K562 (cell line): Measurements from ENCODE around the gene LRP1. TPM values are rescaled to one million over a fixed set of nuclear protein-coding genes. Genes with fewer than 3 reads are reported as not detected.

Experiments used
- ATF4 ChIP-seq: fragments of 450-650 bp; formaldehyde crosslinking; IDR thresholded peaks from 2 replicates; pipeline ENCODE4 v1.4.0; 2022; ENCODE audit warnings: mild to moderate bottlenecking, moderate library complexity
- CHCHD3 ChIP-seq: fragments of 250-450 bp; sonication (Bioruptor Pico); IDR thresholded peaks from 2 replicates; pipeline ENCODE4 v2.1.2; 2022; ENCODE audit warnings: mild to moderate bottlenecking
- ETS1 ChIP-seq: conservative IDR thresholded peaks from 2 replicates; pipeline ENCODE4 v1.6.1; 2011; ENCODE audit warnings: low read depth, mild to moderate bottlenecking, low read length; ENCODE audit not compliant: control insufficient read depth
- IRF9 ChIP-seq: fragments of 450-650 bp; IDR thresholded peaks from 2 replicates; pipeline ENCODE4 v1.6.1; 2016; ENCODE audit warnings: missing biosample characterization, missing genetic modification characterization
- MAFF ChIP-seq: IDR thresholded peaks from 2 replicates; pipeline ENCODE4 v1.6.1; 2012; ENCODE audit warnings: low read length, improper control_type of control experiment
- MCM7 ChIP-seq, 2 experiments: fragments of 450-650 bp; IDR thresholded peaks; 2 replicates each; pipeline ENCODE4 v1.6.1; 2016 to 2018
- NFE2 ChIP-seq: IDR thresholded peaks from 2 replicates; pipeline ENCODE4 v1.6.1; 2014; ENCODE audit warnings: antibody characterized with exemption, low read depth
- TCF7 ChIP-seq: sonication (generic); IDR thresholded peaks from 2 replicates; pipeline ENCODE4 v1.6.1; 2016; ENCODE audit warnings: antibody characterized with exemption, borderline replicate concordance
- UBTF ChIP-seq, 2 experiments: IDR thresholded peaks; 2 replicates each; pipeline ENCODE4 v1.6.1; 2012; ENCODE audit warnings: improper control_type of control experiment in 2 of 2, low read depth in 2 of 2, low read length in 2 of 2, borderline replicate concordance in 1 of 2
- XRCC3 ChIP-seq: fragments of 450-650 bp; IDR thresholded peaks from 2 replicates; pipeline ENCODE4 v1.6.1; 2017; ENCODE audit warnings: mild to moderate bottlenecking, moderate library complexity
- ZBTB49 ChIP-seq: sonication (generic); formaldehyde crosslinking; IDR thresholded peaks from 2 replicates; pipeline ENCODE4 v1.8.0; 2022; ENCODE audit warnings: missing genetic modification reagents, mild to moderate bottlenecking, borderline replicate concordance
- ZMIZ1 ChIP-seq, 2 experiments: fragments of 150-350 bp in 1 of 2; IDR thresholded peaks; 2 replicates each; pipeline ENCODE4 v1.6.1; 2012 to 2016; ENCODE audit warnings: low read depth in 2 of 2, low read length in 2 of 2, mild to moderate bottlenecking in 1 of 2, moderate library complexity in 1 of 2
- ZNF24 ChIP-seq: fragments of 450-650 bp; IDR thresholded peaks from 2 replicates; pipeline ENCODE4 v1.6.1; 2016
- ZNF644 ChIP-seq: fragments of 200-800 bp; sonication (Bioruptor generic); IDR thresholded peaks from 2 replicates; pipeline ENCODE4 v1.6.1; 2016; ENCODE audit warnings: low read depth, missing genetic modification characterization, missing compliant biosample characterization
- ZNF766 ChIP-seq: fragments of 200-800 bp; sonication (Bioruptor generic); conservative IDR thresholded peaks from 2 replicates; pipeline ENCODE4 v1.6.1; 2016; ENCODE audit warnings: missing genetic modification characterization, missing compliant biosample characterization
- polyA plus RNA-seq, 8 experiments: library from polyadenylated mRNA; depleted of rRNA in 4 of 8; stranded (reverse) in 5 of 8; unstranded in 3 of 8; fragments of >200 nt; fragmentation: Nextera tagmentation in 2 of 8; fragmentation: Illumina TruSeq in 1 of 8; extraction: Ambion mirVana in 2 of 8; extraction: Trizol in 1 of 8; gene quantifications; 2 replicates each; pipeline versions ENCODE4 v1.2.1 to v1.2.3, GENCODE V29; 2011 to 2014; ENCODE audit warnings: inconsistent platforms in 1 of 8, missing spikeins in 1 of 8
- total RNA-seq, 7 experiments: library from RNA; depleted of rRNA in 6 of 7; stranded (reverse); fragments of >200 nt in 6 of 7; fragmentation: Illumina TruSeq in 2 of 7; extraction: Trizol in 2 of 7; gene quantifications; 2 replicates each; pipeline versions ENCODE4 v1.2.1 to v1.2.3, GENCODE V29; 2011 to 2021; ENCODE audit warnings: low replicate concordance in 1 of 7

LRP1 gene
- total and polyA plus RNA-seq, 9 of the 15 experiments (the other 6 are each of a cell fraction or from before 2014, with no cell fraction given): 0.04 to 0.64 (median 0.19) TPM; not detected in 2

- TF ChIP-seq MAFF: peak; percentile 32; the same call in 1 of the 2 replicates
- TF ChIP-seq ETS1: no peak
- TF ChIP-seq IRF9 (tag): no peak
- no peak for TF ChIP-seq ATF4 (CRISPR knock-in tag)
- TF ChIP-seq ZNF24: no peak
- no peak for TF ChIP-seq ZBTB49 (CRISPR knock-in tag)
- TF ChIP-seq XRCC3: no peak
- no peak for TF ChIP-seq ZNF766 (CRISPR knock-in tag)
- TF ChIP-seq CHCHD3 (CRISPR knock-in tag): no peak
- TF ChIP-seq NFE2: 0 out of 2 replicates have a peak, but pooled peaks have one; percentile 1
- no peak for TF ChIP-seq TCF7
- no peak for TF ChIP-seq ZMIZ1 (IDR thresholded peaks at IDR 0.05; ENCODE audit: low read depth in 2 of 2, low read length in 2 of 2)
- TF ChIP-seq ZNF644 (tag): no peak
- no peak for TF ChIP-seq UBTF (IDR thresholded peaks at IDR 0.05; ENCODE audit: borderline replicate concordance in 1 of 2, low read depth in 2 of 2, low read length in 2 of 2)
- TF ChIP-seq MCM7 (IDR thresholded peaks at IDR 0.05): no peak
Measured at GRCh38 chr12:57096748-57097553, 31.3 kb upstream of the LRP1 start (continued).
